Esophagus squamous epithelium (tissue), 5 donors: ENCODE data around the gene TMEM272. TPM values are rescaled to one million over a fixed set of nuclear protein-coding genes. Genes with fewer than 3 reads are reported as not detected.

ENCODE experiments used
- DNase-seq: peaks from one replicate; lab custom pipeline; 2025; lab: John Stamatoyannopoulos, UW
- H3K27ac ChIP-seq, 4 donors: fragments of 200-600 bp; sonication (generic); one replicate each; pipeline ENCODE4 v1.5.1; 2016 to 2019; ENCODE audit warnings: mild to moderate bottlenecking in 1 of 4
- H3K27me3 ChIP-seq, 4 donors: fragments of 200-600 bp; sonication (generic); 1 replicate in 3 of 4; 2 replicates in 1 of 4; pipeline versions ENCODE4 v1.5.1 to v1.6.0; 2017 to 2021; ENCODE audit warnings: antibody characterized with exemption in 1 of 4
- H3K36me3 ChIP-seq, 3 donors: fragments of 200-600 bp; sonication (generic); one replicate each; pipeline ENCODE4 v1.5.1; 2016 to 2019
- H3K4me1 ChIP-seq, 3 donors: fragments of 200-600 bp; sonication (generic); one replicate each; pipeline ENCODE4 v1.5.1; 2017 to 2019
- H3K4me3 ChIP-seq, 4 donors: fragments of 200-600 bp; sonication (generic); 1 replicate in 3 of 4; 2 replicates in 1 of 4; pipeline ENCODE4 v1.5.1; 2016 to 2019; ENCODE audit warnings: mild to moderate bottlenecking in 2 of 4, moderate library complexity in 1 of 4
- H3K9me3 ChIP-seq, 3 donors: fragments of 200-600 bp; sonication (generic); one replicate each; pipeline ENCODE4 v1.5.1; 2016 to 2019
- CTCF ChIP-seq, 6 experiments: fragments of 450-650 bp in 4 of 6; fragments of 200-600 bp in 2 of 6; sonication (generic) in 2 of 6; IDR thresholded peaks; one replicate each; pipeline ENCODE4 v1.5.1; 2016 to 2019; ENCODE audit warnings: antibody characterized with exemption in 6 of 6, mild to moderate bottlenecking in 4 of 6, moderate library complexity in 4 of 6
- POLR2A ChIP-seq, 4 donors: fragments of 450-650 bp; IDR thresholded peaks; one replicate each; pipeline ENCODE4 v1.6.1; 2017; ENCODE audit warnings: antibody characterized with exemption in 4 of 4, mild to moderate bottlenecking in 4 of 4, moderate library complexity in 3 of 4
- WGBS, 2 donors: methylation state at CpG; one replicate each; pipeline ENCODE4 v1.1.5; 2018; 5-methylcytosine and 5-hydroxymethylcytosine counted together
- intact Hi-C: fragments of 100-400 bp; cut with DNase I; formaldehyde crosslinking; loops from one replicate; pipeline ENCODE4 v1.15.0; 2022
- total RNA-seq, 4 donors: library from RNA; depleted of rRNA; stranded (reverse); fragments of >200 nt; gene quantifications; one replicate each; pipeline ENCODE4 v1.1.0, GENCODE V29; 2016
- donor health status: DM: yes; HTN: yes; CAD: no.

TMEM272 gene
- total RNA-seq, 4 donors from 2014 or later, result not detected

GRCh38 chr13:51873837-51874236 is 28.9 kb upstream of the TMEM272 start:
- DNase-seq, result no peak
- 75 to 100% methylated on average over 1 of the region's 1 CpG for WGBS, 2 donors
- intact Hi-C loops, result no loop called here
- no peaks in the 10 kb centered on the region for H3K4me1 ChIP-seq
- peaks cover 0 to 75% (median 0%) of the 10 kb centered on the region in 4 donors for H3K27me3 ChIP-seq
- no peaks in the 10 kb centered on the region for H3K36me3 ChIP-seq
- no peak for TF ChIP-seq CTCF (IDR thresholded peaks at IDR 0.05)
- TF ChIP-seq POLR2A (IDR thresholded peaks at IDR 0.05), result no peak
- no peaks in the 10 kb centered on the region for H3K9me3 ChIP-seq
- H3K27ac ChIP-seq, result no peak overlapping the region
- H3K4me3 ChIP-seq, result no peak overlapping the region

- Histone ChIP-seq H3K4me3 (no peak overlapping the region), H3K27ac (no peak overlapping the region), H3K36me3 (no peaks in the 10 kb centered on the region), H3K27me3 (peaks cover 0 to 76% (median 0%) of the 10 kb centered on the region in 4 donors), H3K4me1 (no peaks in the 10 kb centered on the region), H3K9me3 (no peaks in the 10 kb centered on the region)
- 83 to 87% methylated on average over 6 of the region's 6 CpGs for WGBS, 2 donors
- TF ChIP-seq POLR2A (IDR thresholded peaks at IDR 0.05) (no peak), CTCF (IDR thresholded peaks at IDR 0.05) (no peak)
- intact Hi-C loops, result no loop called here
- no peak for DNase-seq
Measured at GRCh38 chr13:51873117-51873798, 28.3 kb upstream of the TMEM272 start.

- H3K27me3 ChIP-seq, result peaks cover 0 to 70% (median 0%) of the 10 kb centered on the region in 4 donors
- H3K4me1 ChIP-seq, result no peaks in the 10 kb centered on the region
- no peak for TF ChIP-seq CTCF (IDR thresholded peaks at IDR 0.05)
- TF ChIP-seq POLR2A (IDR thresholded peaks at IDR 0.05), result no peak
- no peaks in the 10 kb centered on the region for H3K36me3 ChIP-seq
- H3K9me3 ChIP-seq, result no peaks in the 10 kb centered on the region
- no peak overlapping the region for H3K27ac ChIP-seq
- no peak overlapping the region for H3K4me3 ChIP-seq
- intact Hi-C loops, result no loop called here
- DNase-seq, result no peak
- WGBS, 2 donors, result 64 to 71% methylated on average over 3 of the region's 3 CpGs
Measured at GRCh38 chr13:51870616-51871015, 25.6 kb upstream of the TMEM272 start.

- Histone ChIP-seq H3K9me3 (no peaks in the 10 kb centered on the region), H3K4me1 (no peaks in the 10 kb centered on the region), H3K36me3 (no peaks in the 10 kb centered on the region), H3K27ac (no peak overlapping the region), H3K4me3 (no peak overlapping the region), H3K27me3 (peaks cover 0 to 70% (median 0%) of the 10 kb centered on the region in 4 donors)
- DNase-seq, result no peak
- intact Hi-C loops, result no loop called here
- 70 to 82% methylated on average over 5 to 6 of the region's 6 CpGs for WGBS, 2 donors
- no peak for TF ChIP-seq CTCF (IDR thresholded peaks at IDR 0.05)
- TF ChIP-seq POLR2A (IDR thresholded peaks at IDR 0.05), result no peak
Measured at GRCh38 chr13:51869916-51870315, 24.9 kb upstream of the TMEM272 start.

GRCh38 chr13:51867062-51867461 is 22.1 kb upstream of the TMEM272 start:
- no peak for DNase-seq
- Histone ChIP-seq H3K27me3 (peaks cover 0 to 59% (median 0%) of the 10 kb centered on the region in 4 donors), H3K36me3 (no peaks in the 10 kb centered on the region), H3K4me1 (no peaks in the 10 kb centered on the region), H3K9me3 (no peaks in the 10 kb centered on the region), H3K27ac (no peak overlapping the region), H3K4me3 (no peak overlapping the region)
- TF ChIP-seq CTCF (IDR thresholded peaks at IDR 0.05), result no peak
- TF ChIP-seq POLR2A (IDR thresholded peaks at IDR 0.05), result no peak
- 92 to 94% methylated on average over 4 of the region's 4 CpGs for WGBS, 2 donors
- intact Hi-C loops, result no loop called here
